C4-2B (cell line): ENCODE data around the gene CLSTN2.

Experiments
- CTCF ChIP-seq: fragments of 450-650 bp; conservative IDR thresholded peaks from 2 replicates; pipeline ENCODE4 v1.5.1; 2017; ENCODE audit warnings: mild to moderate bottlenecking
- ZFX ChIP-seq: fragments of 450-650 bp; IDR thresholded peaks from 2 replicates; pipeline ENCODE4 v1.6.1; 2017

- TF ChIP-seq CTCF (no peak), ZFX (no peak)
These were observed 40.4 kb upstream of the CLSTN2 start for GRCh38 chr3:139894643-139894989.
